Stimulated activated CD8-positive, alpha-beta memory T cell treated with anti-CD3 and anti-CD28 coated beads, Interleukin-4, amount 100 ng/mL, for 1 hour (primary cell): ENCODE measurements around the gene RPL10A.
A peak's percentile ranks its signal among the peaks of the same experiment; 100 is the strongest.

Source experiments
- DNase-seq, 2 donors: peaks; one replicate each; pipeline ENCODE4 v3.0.0-alpha.2; 2020; ENCODE audit warnings: low read depth in 2 of 2, low spot score in 1 of 2

Gene RPL10A

GRCh38 chr6:35491558-35492257 lies 23.5 kb downstream of the RPL10A start:
- DNase-seq = no peak

- no peak for DNase-seq
These were observed 24.2 kb downstream of the RPL10A start for GRCh38 chr6:35492258-35492973.

GRCh38 chr6:35492974-35493284 lies 24.7 kb downstream of the RPL10A start:
- no peak for DNase-seq

- no peak for DNase-seq
These were observed 25.2 kb downstream of the RPL10A start for GRCh38 chr6:35493307-35493983.

GRCh38 chr6:35494161-35494563 lies 26.0 kb downstream of the RPL10A start:
- DNase-seq = no peak

- no peak for DNase-seq
These were observed 27.2 kb downstream of the RPL10A start for GRCh38 chr6:35495258-35496035.

GRCh38 chr6:35496036-35496840 lies 28.0 kb downstream of the RPL10A start:
- no peak for DNase-seq

GRCh38 chr6:35496841-35497570 lies 28.8 kb downstream of the RPL10A start, which contains the start of gene TEAD3:
Gene TEAD3, minus strand, starts transcription at chr6:35497079.
- DNase-seq = peak in 1 of 2 donors; percentile 7

- no peak for DNase-seq
These were observed 29.6 kb downstream of the RPL10A start for GRCh38 chr6:35497571-35498421.

GRCh38 chr6:35498422-35499067 lies 30.3 kb downstream of the RPL10A start:
- no peak for DNase-seq

GRCh38 chr6:35499372-35499771 lies 31.2 kb downstream of the RPL10A start:
- no peak for DNase-seq

GRCh38 chr6:35500782-35501181 lies 32.6 kb downstream of the RPL10A start:
- DNase-seq = no peak

- no peak for DNase-seq
These were observed 33.6 kb downstream of the RPL10A start for GRCh38 chr6:35501784-35502183.

- no peak for DNase-seq
These were observed 35.3 kb downstream of the RPL10A start for GRCh38 chr6:35503534-35503933.

- no peak for DNase-seq
These were observed 37.8 kb downstream of the RPL10A start for GRCh38 chr6:35505999-35506412.

GRCh38 chr6:35506536-35506935 lies 38.3 kb downstream of the RPL10A start:
- no peak for DNase-seq

- no peak for DNase-seq
These were observed 39.0 kb downstream of the RPL10A start for GRCh38 chr6:35507221-35507620.

GRCh38 chr6:35508027-35508426 lies 39.8 kb downstream of the RPL10A start:
- no peak for DNase-seq

- DNase-seq = no peak
These were observed 40.3 kb downstream of the RPL10A start for GRCh38 chr6:35508542-35508941.
